ENCODE measurements around the gene RASL10A.

Gene RASL10A

GRCh38 chr22:29344137-29344536, 28.6 kb upstream of the RASL10A start:
- in situ Hi-C loops (cut with HindIII; ENCODE audit: low pct_unique_long_range_greater_than_20kb, low sequenced_read_pairs), result no loop called here
- peak in 1 of 2 experiments; percentile 70 for DNase-seq (ENCODE audit: low read depth in 1 of 2, low spot score in 1 of 2)
- no peak for TF ChIP-seq JUND (IDR thresholded peaks at IDR 0.05; ENCODE audit: low read depth)

GRCh38 chr22:29343313-29343805, 27.9 kb upstream of the RASL10A start:
- DNase-seq (ENCODE audit: low read depth in 1 of 2, low spot score in 1 of 2), result peak; percentile 43 to 53
- in situ Hi-C loops (cut with HindIII; ENCODE audit: low pct_unique_long_range_greater_than_20kb, low sequenced_read_pairs), result no loop called here
- TF ChIP-seq JUND (IDR thresholded peaks at IDR 0.05; ENCODE audit: low read depth), result no peak

- no peak for TF ChIP-seq JUND (IDR thresholded peaks at IDR 0.05; ENCODE audit: low read depth)
- peak; percentile 47 to 79 for DNase-seq (ENCODE audit: low read depth in 1 of 2, low spot score in 1 of 2)
- in situ Hi-C loops (cut with HindIII; ENCODE audit: low pct_unique_long_range_greater_than_20kb, low sequenced_read_pairs), result no loop called here
Measured at GRCh38 chr22:29342577-29343312, 27.2 kb upstream of the RASL10A start.

GRCh38 chr22:29342177-29342576, 26.7 kb upstream of the RASL10A start:
- TF ChIP-seq JUND (IDR thresholded peaks at IDR 0.05; ENCODE audit: low read depth), result no peak
- in situ Hi-C loops (cut with HindIII; ENCODE audit: low pct_unique_long_range_greater_than_20kb, low sequenced_read_pairs), result no loop called here
- DNase-seq (ENCODE audit: low read depth in 1 of 2, low spot score in 1 of 2), result no peak

- in situ Hi-C loops (cut with HindIII; ENCODE audit: low pct_unique_long_range_greater_than_20kb, low sequenced_read_pairs), result no loop called here
- TF ChIP-seq JUND (IDR thresholded peaks at IDR 0.05; ENCODE audit: low read depth), result no peak
Measured at GRCh38 chr22:29341849-29342127, 26.3 kb upstream of the RASL10A start.

GRCh38 chr22:29341056-29341848, 25.8 kb upstream of the RASL10A start:
- in situ Hi-C loops (cut with HindIII; ENCODE audit: low pct_unique_long_range_greater_than_20kb, low sequenced_read_pairs), result no loop called here
- TF ChIP-seq JUND (IDR thresholded peaks at IDR 0.05; ENCODE audit: low read depth), result no peak
- DNase-seq (ENCODE audit: low read depth in 1 of 2, low spot score in 1 of 2), result peak in 1 of 2 experiments; percentile 36

More at GRCh38 chr22:29341849-29342127, 26.3 kb upstream of the RASL10A start:
- no peak for DNase-seq (ENCODE audit: low read depth in 1 of 2, low spot score in 1 of 2)

- DNase-seq (ENCODE audit: low read depth in 1 of 2, low spot score in 1 of 2), result no peak
- TF ChIP-seq JUND (IDR thresholded peaks at IDR 0.05; ENCODE audit: low read depth), result no peak
- in situ Hi-C loops (cut with HindIII; ENCODE audit: low pct_unique_long_range_greater_than_20kb, low sequenced_read_pairs), result no loop called here
Measured at GRCh38 chr22:29340566-29340965, 25.1 kb upstream of the RASL10A start.

- in situ Hi-C loops (cut with HindIII; ENCODE audit: low pct_unique_long_range_greater_than_20kb, low sequenced_read_pairs), result no loop called here
- no peak for TF ChIP-seq JUND (IDR thresholded peaks at IDR 0.05; ENCODE audit: low read depth)
- no peak for DNase-seq (ENCODE audit: low read depth in 1 of 2, low spot score in 1 of 2)
Measured at GRCh38 chr22:29339381-29340235, 24.1 kb upstream of the RASL10A start.

GRCh38 chr22:29338398-29338797, 22.9 kb upstream of the RASL10A start:
- in situ Hi-C loops (cut with HindIII; ENCODE audit: low pct_unique_long_range_greater_than_20kb, low sequenced_read_pairs), result no loop called here
- TF ChIP-seq JUND (IDR thresholded peaks at IDR 0.05; ENCODE audit: low read depth), result no peak
- no peak for DNase-seq (ENCODE audit: low read depth in 1 of 2, low spot score in 1 of 2)

GRCh38 chr22:29337631-29338284, 22.3 kb upstream of the RASL10A start:
- in situ Hi-C loops (cut with HindIII; ENCODE audit: low pct_unique_long_range_greater_than_20kb, low sequenced_read_pairs), result no loop called here
- no peak for DNase-seq (ENCODE audit: low read depth in 1 of 2, low spot score in 1 of 2)
- no peak for TF ChIP-seq JUND (IDR thresholded peaks at IDR 0.05; ENCODE audit: low read depth)

- DNase-seq (ENCODE audit: low read depth in 1 of 2, low spot score in 1 of 2), result peak; percentile 37 to 75
- in situ Hi-C loops (cut with HindIII; ENCODE audit: low pct_unique_long_range_greater_than_20kb, low sequenced_read_pairs), result no loop called here
- TF ChIP-seq JUND (IDR thresholded peaks at IDR 0.05; ENCODE audit: low read depth), result no peak
Measured at GRCh38 chr22:29336751-29337490, 21.4 kb upstream of the RASL10A start.

All from T47D (cell line).